K562 (cell line): ENCODE data around the gene NRXN3. TPM values are rescaled to one million over a fixed set of nuclear protein-coding genes. Genes with fewer than 3 reads are reported as not detected.

Experiments
- ATAC-seq: fragments of 200-7000 bp; cut with Tn5 transposase; 3 replicates; pipeline ENCODE4 v1.9.1; 2020; ENCODE audit warnings: moderate library complexity
- BruUV-seq: library from RNA; stranded (reverse); fragments of 400-500 nt; replicated peaks from 2 replicates; lab custom pipeline; 2021; lab: Mats Ljungman, UMichigan
- CTCF ChIA-PET: fragments of 300-600 bp; formaldehyde crosslinking; extraction: SDS; loops from one replicate; lab custom pipeline; 2021; ENCODE audit warnings: low intra/inter-chr PET ratio; lab: Yijun Ruan, JAX
- POLR2A ChIA-PET: fragments of 300-600, 350-650 bp; sonication (Branson Sonifier 250); formaldehyde crosslinking; extraction: SDS; loops from one replicate; lab custom pipeline; 2021; ENCODE audit warnings: antibody characterized with exemption, inconsistent platforms; lab: Yijun Ruan, JAX
- DNase-seq, 4 experiments: peaks; one replicate each; pipeline versions ENCODE4 v3.0.0 to v3.0.0-alpha.2; 2011 to 2018; ENCODE audit warnings: low spot score in 3 of 4, mixed read lengths in 3 of 4; ENCODE audit errors: extremely low read depth in 1 of 4
- FAIRE-seq: peaks from 2 replicates; lab custom pipeline; 2011; peaks lifted over from hg19 to GRCh38; lab: Jason Lieb, UNC
- H2AFZ ChIP-seq: 2 replicates; pipeline ENCODE4 v1.6.0; 2011; ENCODE audit warnings: low read depth, low read length, control low read depth, inconsistent platforms
- H3K27ac ChIP-seq: fragments of 200-600 bp; 3 replicates; pipeline ENCODE4 v1.8.0; 2011; ENCODE audit warnings: low read depth, mild to moderate bottlenecking, control low read depth, inconsistent platforms, low read length, moderate library complexity, mixed read lengths; ENCODE audit errors: extremely low read depth
- H3K27me3 ChIP-seq, 2 experiments: fragments of 300-600 bp in 1 of 2; 2 replicates in 1 of 2; 3 replicates in 1 of 2; pipeline versions ENCODE4 v1.6.0 to v1.8.0; 2011; ENCODE audit warnings: inconsistent platforms in 2 of 2, low read length in 2 of 2, mild to moderate bottlenecking in 1 of 2, mixed read lengths in 1 of 2, moderate library complexity in 1 of 2; ENCODE audit not compliant: control insufficient read depth in 2 of 2, insufficient read depth in 2 of 2
- H3K36me3 ChIP-seq: fragments of 300-600 bp; 3 replicates; pipeline ENCODE4 v1.8.0; 2011; ENCODE audit warnings: mild to moderate bottlenecking, low read length, inconsistent platforms; ENCODE audit not compliant: control insufficient read depth, insufficient read depth
- H3K4me1 ChIP-seq, 2 experiments: fragments of 200-600 bp in 1 of 2; replicated peaks in 1 of 2; 2 replicates in 1 of 2; 3 replicates in 1 of 2; pipeline versions ENCODE4 v1.5.1 to v1.8.0; 2011; ENCODE audit warnings: inconsistent platforms in 2 of 2, low read length in 2 of 2, mild to moderate bottlenecking in 1 of 2, mixed read lengths in 1 of 2, moderate library complexity in 1 of 2; ENCODE audit not compliant: control insufficient read depth in 2 of 2, insufficient read depth in 2 of 2
- H3K4me2 ChIP-seq: 2 replicates; pipeline ENCODE4 v1.6.1; 2011; ENCODE audit warnings: low read length, control low read depth, inconsistent platforms, mixed read lengths; ENCODE audit not compliant: insufficient read depth
- H3K4me3 ChIP-seq: fragments of 200-600 bp; sonication (generic), shearing (Covaris generic); 2 replicates; pipeline ENCODE4 v1.5.1; 2016; ENCODE audit warnings: control low read depth, inconsistent platforms
- H3K79me2 ChIP-seq: fragments of 200-600 bp; 3 replicates; pipeline ENCODE4 v1.8.0; 2011; ENCODE audit warnings: low read length, inconsistent platforms; ENCODE audit not compliant: control insufficient read depth, insufficient read depth
- H3K9ac ChIP-seq, 2 experiments: 2 replicates each; pipeline versions ENCODE4 v1.6.0 to v1.6.1; 2011; ENCODE audit warnings: low read depth in 2 of 2, low read length in 2 of 2, control low read depth in 1 of 2, inconsistent platforms in 1 of 2, mild to moderate bottlenecking in 1 of 2, mixed read lengths in 1 of 2; ENCODE audit not compliant: insufficient read depth in 1 of 2
- H3K9me1 ChIP-seq: one replicate; pipeline ENCODE4 v1.6.0; 2011; ENCODE audit warnings: inconsistent platforms, mild to moderate bottlenecking, low read length, moderate library complexity; ENCODE audit not compliant: control insufficient read depth, insufficient read depth
- H3K9me3 ChIP-seq: replicated peaks from 2 replicates; pipeline ENCODE4 v1.5.1; 2011; ENCODE audit warnings: low read depth, low read length, inconsistent platforms; ENCODE audit not compliant: control insufficient read depth, insufficient read depth
- H4K20me1 ChIP-seq: replicated peaks from 2 replicates; pipeline ENCODE4 v1.6.1; 2011; ENCODE audit warnings: low read length, inconsistent platforms, mixed read lengths; ENCODE audit not compliant: control insufficient read depth, insufficient read depth
- ZBED1 ChIP-seq: IDR thresholded peaks from 2 replicates; pipeline ENCODE4 v1.6.1; 2014
- ZNF23 ChIP-seq: fragments of 250-450 bp; sonication (Bioruptor Pico); IDR thresholded peaks from 2 replicates; pipeline ENCODE4 v1.4.0; 2020; ENCODE audit warnings: mild to moderate bottlenecking
- in situ Hi-C: fragments of 300-500 bp; cut with MboI; formaldehyde crosslinking; loops from 4 replicates; pipeline ENCODE4 v1.15.0; 2018; ENCODE audit warnings: inconsistent platforms, mixed read lengths
- intact Hi-C: fragments of 100-400 bp; cut with micrococcal nuclease; formaldehyde crosslinking; loops from 2 replicates; pipeline ENCODE4 v1.14.2; 2022
- polyA plus RNA-seq, 8 experiments: library from polyadenylated mRNA; depleted of rRNA in 4 of 8; stranded (reverse) in 5 of 8; unstranded in 3 of 8; fragments of >200 nt; fragmentation: Nextera tagmentation in 2 of 8; fragmentation: Illumina TruSeq in 1 of 8; extraction: Ambion mirVana in 2 of 8; extraction: Trizol in 1 of 8; gene quantifications; 2 replicates each; pipeline versions ENCODE4 v1.2.1 to v1.2.3, GENCODE V29; 2011 to 2014; ENCODE audit warnings: inconsistent platforms in 1 of 8, missing spikeins in 1 of 8
- total RNA-seq, 7 experiments: library from RNA; depleted of rRNA in 6 of 7; stranded (reverse); fragments of >200 nt in 6 of 7; fragmentation: Illumina TruSeq in 2 of 7; extraction: Trizol in 2 of 7; gene quantifications; 2 replicates each; pipeline versions ENCODE4 v1.2.1 to v1.2.3, GENCODE V29; 2011 to 2021; ENCODE audit warnings: low replicate concordance in 1 of 7
- TF ChIP-seq, protein P1 (sequence below): fragments of 450-650 bp; IDR thresholded peaks from 2 replicates; pipeline ENCODE4 v1.7.1; 2018; ENCODE audit warnings: mild to moderate bottlenecking, low read depth; ENCODE audit not compliant: partially characterized antibody

Gene NRXN3
- total and polyA plus RNA-seq, 9 of the 15 experiments (the other 6 are each of a cell fraction or from before 2014, with no cell fraction given) = 0.09 TPM; not detected in 8

- in situ Hi-C loops = no loop called here
- Histone ChIP-seq H3K79me2 (no peaks in the 10 kb centered on the region), H3K4me3 (no peak overlapping the region), H3K27me3 (no peaks in the 10 kb centered on the region), H3K4me2 (no peak overlapping the region), H3K9ac (no peak overlapping the region), H3K9me1 (no peaks in the 10 kb centered on the region), H3K4me1 (no peaks in the 10 kb centered on the region), H3K36me3 (no peaks in the 10 kb centered on the region), H2AFZ (no peak overlapping the region), H3K9me3 (no peaks in the 10 kb centered on the region), H4K20me1 (no peaks in the 10 kb centered on the region), H3K27ac (no peak overlapping the region)
- DNase-seq = no peak
- intact Hi-C loops = no loop called here
- POLR2A ChIA-PET = no interaction called here
- no peak for FAIRE-seq
- BruUV-seq = no TSS peak
- ATAC-seq = no peak
- CTCF ChIA-PET = no interaction called here
- TF ChIP-seq ZBED1 = no peak
- TF ChIP-seq, protein P1, sequence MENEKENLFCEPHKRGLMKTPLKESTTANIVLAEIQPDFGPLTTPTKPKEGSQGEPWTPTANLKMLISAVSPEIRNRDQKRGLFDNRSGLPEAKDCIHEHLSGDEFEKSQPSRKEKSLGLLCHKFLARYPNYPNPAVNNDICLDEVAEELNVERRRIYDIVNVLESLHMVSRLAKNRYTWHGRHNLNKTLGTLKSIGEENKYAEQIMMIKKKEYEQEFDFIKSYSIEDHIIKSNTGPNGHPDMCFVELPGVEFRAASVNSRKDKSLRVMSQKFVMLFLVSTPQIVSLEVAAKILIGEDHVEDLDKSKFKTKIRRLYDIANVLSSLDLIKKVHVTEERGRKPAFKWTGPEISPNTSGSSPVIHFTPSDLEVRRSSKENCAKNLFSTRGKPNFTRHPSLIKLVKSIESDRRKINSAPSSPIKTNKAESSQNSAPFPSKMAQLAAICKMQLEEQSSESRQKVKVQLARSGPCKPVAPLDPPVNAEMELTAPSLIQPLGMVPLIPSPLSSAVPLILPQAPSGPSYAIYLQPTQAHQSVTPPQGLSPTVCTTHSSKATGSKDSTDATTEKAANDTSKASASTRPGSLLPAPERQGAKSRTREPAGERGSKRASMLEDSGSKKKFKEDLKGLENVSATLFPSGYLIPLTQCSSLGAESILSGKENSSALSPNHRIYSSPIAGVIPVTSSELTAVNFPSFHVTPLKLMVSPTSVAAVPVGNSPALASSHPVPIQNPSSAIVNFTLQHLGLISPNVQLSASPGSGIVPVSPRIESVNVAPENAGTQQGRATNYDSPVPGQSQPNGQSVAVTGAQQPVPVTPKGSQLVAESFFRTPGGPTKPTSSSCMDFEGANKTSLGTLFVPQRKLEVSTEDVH = no peak
- no peak for TF ChIP-seq ZNF23 (CRISPR knock-in tag)
These were observed 299.8 kb downstream of the NRXN3 start for GRCh38 chr14:78469947-78470346.
